Islet precursor cell (in vitro differentiated cells): ENCODE measurements around the gene RSRC1.
A peak's percentile ranks its signal among the peaks of the same experiment; 100 is the strongest.
"Not testable (repeated sequence)": the region's sequence is repeated elsewhere in the genome, so short reads cannot be mapped to it uniquely, and the experiment has no call there.

ENCODE experiments used
- DNase-seq: peaks from one replicate; pipeline ENCODE4 v3.0.0-alpha.2; 2018

Gene RSRC1, protein sequence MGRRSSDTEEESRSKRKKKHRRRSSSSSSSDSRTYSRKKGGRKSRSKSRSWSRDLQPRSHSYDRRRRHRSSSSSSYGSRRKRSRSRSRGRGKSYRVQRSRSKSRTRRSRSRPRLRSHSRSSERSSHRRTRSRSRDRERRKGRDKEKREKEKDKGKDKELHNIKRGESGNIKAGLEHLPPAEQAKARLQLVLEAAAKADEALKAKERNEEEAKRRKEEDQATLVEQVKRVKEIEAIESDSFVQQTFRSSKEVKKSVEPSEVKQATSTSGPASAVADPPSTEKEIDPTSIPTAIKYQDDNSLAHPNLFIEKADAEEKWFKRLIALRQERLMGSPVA

DNA sequence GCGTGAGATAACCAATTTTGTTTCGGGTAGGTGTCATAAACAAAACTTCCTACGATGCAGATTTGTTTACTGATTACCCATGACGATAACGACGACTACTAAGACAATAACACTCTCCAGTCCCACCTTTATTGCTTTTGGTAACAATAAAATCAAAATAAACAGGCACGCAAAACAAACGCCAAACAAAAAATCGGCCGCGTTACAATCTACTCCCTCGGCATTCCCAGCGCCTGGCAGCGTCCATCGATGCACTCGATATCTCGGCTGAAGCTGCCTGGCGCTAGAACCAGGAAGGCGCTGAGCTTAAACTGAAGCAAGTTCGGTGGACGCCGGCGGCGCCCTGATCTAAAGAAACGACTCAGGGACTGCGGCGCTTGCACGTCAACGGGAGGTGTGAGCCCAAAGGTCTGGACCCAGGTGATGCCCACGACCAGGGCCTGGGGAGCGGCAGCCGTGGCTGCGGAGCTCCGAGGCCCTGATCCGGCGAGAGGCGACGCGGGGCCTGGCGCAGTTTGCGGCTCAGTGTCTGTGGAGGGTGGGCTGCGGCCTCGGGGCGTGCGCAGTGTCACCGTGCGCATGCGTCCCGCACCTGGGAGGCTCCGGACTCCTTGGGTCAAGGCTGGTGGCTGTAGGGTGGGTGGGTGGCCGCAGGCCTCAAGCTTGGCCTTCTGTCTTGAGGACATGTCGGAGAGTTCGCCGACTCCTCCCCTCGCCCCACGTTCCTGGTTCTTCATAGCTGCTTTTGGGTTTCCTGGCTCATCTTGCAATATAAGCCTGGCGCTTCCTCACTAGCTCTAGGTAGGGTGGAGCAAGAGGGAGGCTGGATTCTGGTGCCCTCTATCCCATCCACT lies at the start of gene RSRC1:
Gene RSRC1 (plus strand): TSS at position 286 of the 854 bp plus-strand sequence. CDS start 12,016 bp downstream, outside the sequence.
- DNase-seq = peak; percentile 94

DNA sequence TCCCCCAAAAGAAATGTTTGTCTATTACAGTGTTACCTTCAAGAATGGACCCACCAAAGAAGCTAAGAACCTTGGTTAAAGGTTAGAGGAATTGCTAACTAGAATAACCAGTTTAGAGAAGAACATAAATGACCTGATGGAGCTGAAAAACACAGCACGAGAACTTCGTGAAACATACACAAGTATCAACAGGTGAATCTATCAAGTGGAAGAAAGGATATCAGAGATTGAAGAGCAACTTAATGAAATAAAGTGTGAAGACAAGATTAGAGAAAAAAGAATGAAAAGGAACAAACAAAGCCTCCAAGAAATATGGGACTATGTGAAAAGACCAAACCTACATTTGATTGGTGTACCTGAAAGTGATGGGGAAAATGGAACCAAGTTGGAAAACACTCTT lies 44.3 kb upstream of the RSRC1 start:
- not testable (repeated sequence) for DNase-seq

DNA sequence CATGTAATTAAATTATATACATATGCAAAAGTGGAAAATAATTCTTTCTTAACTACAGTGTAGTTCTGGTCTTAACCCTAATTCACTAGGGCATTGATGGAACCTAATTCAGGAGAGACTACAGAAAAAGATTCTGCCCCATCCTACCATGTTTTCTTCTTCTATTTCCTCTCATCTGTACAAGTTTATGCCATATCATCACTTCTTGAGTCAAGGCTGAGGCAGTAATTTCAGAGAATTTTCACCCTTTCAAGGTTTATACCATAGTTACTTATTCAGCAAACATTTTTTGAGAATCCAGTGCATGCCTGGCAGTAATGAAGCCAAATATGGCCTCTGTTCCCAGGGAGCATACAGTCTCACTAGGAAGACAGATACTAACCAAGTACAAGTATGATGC lies 37.1 kb upstream of the RSRC1 start:
- no peak for DNase-seq

DNA sequence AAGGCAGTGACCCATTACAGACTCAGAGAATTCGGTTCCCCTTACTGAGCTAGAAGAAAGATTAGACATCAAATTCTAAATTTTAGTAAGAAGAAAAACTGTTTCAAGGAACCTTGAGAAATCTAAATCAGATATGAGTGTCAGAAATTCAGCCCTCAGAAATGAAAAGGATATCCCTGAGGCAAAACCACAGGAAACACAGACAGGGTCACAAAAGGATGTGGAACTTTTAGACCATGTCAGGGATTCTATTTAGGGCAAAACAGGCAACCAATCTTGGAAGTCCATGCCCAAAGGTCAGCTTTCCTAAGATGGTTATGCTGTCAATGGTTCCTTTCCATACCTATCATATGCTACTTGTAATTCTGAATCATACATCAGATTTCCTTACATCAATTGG lies 35.3 kb upstream of the RSRC1 start:
- DNase-seq = no peak

DNA sequence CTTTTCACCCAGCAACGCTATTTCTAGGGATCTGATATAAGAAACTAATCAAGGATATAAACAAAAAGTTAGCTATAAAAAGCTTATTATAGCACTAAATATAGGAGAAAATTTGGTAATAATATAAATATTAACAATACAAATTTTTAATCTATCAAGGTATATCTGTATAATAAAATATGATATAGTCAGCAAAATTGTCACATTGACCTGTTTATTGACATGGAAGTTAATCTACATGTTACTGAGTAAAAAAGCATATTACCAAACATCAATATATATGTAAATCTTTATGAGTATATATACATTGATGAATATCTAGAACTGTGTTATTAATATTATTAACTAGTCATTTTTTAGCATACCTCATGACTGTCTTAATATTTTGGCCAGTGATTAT lies 30.3 kb upstream of the RSRC1 start:
- no peak for DNase-seq

DNA sequence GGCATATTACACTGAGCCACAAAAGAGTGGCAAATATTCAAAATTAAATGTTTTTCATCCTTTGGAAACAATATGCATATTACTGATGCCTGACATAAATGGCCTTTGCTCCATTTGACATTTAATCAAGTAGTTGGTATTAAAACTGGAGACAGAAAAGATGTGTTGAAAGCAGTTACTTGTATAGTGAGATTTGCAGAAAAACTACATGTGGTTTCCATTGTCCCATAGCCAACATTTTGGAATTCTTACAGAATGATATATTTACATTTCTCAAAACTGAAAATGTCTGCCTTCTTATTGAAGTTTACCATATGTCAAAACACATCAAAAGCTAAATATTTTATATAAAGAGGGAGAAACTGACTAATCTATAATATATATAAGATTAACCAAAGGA lies 25.2 kb upstream of the RSRC1 start:
- DNase-seq = no peak

DNA sequence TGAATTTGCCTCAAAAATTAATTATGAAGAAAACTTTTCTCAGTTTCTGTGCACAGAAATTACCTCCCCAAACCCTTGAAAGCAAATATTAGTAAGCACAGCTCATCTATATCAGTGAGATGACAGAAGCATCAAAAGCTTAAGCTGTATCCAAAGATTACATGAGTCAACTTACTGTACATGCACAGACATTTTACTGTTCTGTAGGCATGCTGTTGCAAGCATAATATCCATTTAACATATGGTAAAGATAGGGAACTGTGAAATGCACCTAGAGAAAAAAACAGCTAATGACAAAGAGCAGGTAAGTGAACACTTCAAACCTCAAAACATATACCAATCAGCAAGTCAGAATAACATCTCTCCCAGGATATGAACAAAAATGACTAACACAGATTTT lies 24.5 kb upstream of the RSRC1 start:
- DNase-seq = no peak

DNA sequence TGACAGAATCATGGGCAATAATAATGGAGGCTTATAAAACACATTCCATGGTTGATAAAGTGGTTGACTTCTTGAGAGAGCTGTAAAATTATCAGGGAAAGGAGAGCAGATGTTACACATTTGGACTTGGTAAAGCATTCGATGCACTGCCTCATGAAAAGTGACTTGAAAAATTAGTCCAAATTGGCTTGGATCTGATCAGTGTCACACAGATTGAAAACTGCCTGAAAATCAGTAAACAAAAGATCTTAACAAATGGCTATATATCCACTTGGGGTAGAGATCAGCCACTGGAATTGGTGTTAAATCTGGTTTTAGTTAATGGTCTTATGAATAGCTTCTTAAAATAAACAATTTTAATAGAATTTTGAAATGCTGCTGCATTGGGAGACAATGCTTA lies 24.0 kb upstream of the RSRC1 start:
- no peak for DNase-seq

DNA sequence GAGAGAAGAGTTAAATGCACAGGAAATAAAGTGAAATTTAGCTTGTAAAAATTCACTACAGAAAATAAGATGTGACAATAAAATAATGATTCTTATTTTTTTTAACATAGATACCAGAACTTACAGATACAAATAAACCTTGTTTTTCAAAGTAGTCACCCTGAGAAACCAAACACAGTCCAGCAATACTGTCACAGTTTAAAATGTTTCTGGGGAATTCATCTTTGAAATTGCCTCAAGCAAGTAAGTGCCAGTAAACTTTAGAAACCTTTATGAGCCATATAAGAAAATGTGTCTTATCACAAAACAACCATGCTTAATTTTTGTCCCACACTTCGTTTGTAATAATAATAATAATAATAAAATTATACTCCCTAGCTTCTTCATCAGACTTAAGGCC lies 23.5 kb upstream of the RSRC1 start:
- DNase-seq = no peak

DNA sequence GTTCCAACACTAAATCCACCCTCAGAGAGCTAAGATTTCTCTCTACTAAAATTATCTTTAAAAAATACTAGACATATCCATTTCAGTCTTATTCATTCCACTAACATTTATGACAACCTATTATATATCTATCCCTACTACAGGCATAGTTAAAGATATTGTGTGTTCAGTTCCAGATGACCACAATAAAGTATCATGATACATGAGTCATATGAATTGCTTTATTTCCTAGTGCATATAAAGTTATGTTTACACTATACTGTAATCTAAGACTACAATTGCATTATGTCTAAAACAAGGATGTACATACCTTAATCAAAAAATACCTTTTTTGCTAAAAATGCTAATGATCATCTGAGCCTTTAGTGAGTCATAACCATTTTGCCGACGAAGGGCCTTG lies 23.1 kb upstream of the RSRC1 start:
- DNase-seq = no peak

DNA sequence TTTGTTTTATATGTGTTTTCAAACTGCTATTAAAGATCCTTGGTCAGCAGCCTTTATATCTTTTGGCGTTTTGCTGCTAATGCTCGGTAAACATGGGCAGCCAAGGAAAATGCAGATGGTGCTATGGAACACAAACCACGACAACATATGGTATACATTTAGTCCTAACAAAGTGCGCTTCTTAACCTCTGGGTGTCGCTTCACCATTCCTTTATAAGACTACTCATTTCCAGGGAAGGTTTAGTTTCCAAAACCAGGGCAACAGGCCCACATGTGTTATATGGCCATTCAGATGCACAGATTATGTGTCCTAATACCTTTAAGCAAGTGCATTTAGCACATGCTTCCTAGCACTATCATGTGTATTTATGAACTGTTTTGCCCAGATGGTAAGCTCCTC lies 18.4 kb upstream of the RSRC1 start:
- DNase-seq = no peak

DNA sequence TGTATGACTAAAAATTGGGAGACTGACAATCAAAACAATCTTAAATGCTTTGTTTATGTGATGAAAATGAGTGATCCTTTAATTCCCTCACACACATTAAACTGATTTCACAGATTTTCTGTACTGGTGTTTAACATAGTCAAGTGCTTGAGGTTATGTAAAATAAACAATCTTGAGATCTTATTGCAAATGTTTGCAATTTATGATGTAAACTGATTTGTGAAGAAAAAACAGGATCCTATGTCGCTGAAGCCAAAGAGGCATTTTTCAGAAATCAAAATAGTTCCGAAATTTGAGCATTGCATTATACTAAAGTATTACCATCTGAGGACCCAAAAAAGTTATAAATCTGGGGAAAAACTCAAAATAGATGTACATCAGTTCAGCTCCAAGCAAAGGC lies 16.4 kb upstream of the RSRC1 start:
- DNase-seq = no peak

DNA sequence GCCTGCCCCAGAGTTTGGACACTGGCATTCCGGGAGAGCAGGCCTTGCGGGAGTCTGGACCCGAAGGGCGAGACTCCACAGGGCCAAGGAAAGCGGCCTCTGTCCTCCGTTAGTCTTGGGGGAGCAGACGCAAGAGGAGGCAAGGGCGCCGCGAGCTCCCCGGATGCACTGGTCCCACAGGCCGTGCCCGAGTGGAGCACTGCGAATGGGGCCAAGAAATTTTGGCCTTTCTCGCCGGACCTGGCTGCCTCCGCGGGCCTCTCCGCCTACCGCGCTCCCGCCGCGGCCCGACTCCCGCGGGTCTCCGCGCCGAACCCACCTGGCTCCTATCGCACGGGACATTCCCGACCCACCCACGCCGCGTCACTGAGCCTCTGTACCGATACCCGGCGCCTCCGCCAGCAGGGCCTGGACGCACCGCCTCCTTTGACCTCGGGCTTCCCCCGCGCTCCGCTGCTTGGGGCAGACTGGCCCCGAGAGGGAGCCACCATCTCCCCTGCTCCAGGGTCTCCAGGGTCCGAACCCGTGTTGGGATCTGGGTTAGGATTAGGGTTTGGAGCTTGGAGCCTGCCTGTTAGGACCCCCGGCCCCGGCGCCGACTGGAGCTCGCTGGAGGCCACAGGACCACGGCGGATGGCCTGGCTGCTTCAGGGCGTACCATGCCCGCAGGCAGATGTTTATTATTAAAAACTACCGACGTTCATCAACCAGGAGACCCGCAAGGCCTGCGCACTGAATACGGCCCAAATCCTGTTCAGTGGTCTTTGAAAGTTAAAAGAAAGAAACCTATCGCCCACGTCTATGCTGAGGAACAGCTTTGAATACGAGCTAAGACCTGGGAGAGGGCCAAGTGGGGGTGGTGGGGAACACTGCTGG lies 15.4 kb upstream of the RSRC1 start:
- DNase-seq = peak; percentile 81

DNA sequence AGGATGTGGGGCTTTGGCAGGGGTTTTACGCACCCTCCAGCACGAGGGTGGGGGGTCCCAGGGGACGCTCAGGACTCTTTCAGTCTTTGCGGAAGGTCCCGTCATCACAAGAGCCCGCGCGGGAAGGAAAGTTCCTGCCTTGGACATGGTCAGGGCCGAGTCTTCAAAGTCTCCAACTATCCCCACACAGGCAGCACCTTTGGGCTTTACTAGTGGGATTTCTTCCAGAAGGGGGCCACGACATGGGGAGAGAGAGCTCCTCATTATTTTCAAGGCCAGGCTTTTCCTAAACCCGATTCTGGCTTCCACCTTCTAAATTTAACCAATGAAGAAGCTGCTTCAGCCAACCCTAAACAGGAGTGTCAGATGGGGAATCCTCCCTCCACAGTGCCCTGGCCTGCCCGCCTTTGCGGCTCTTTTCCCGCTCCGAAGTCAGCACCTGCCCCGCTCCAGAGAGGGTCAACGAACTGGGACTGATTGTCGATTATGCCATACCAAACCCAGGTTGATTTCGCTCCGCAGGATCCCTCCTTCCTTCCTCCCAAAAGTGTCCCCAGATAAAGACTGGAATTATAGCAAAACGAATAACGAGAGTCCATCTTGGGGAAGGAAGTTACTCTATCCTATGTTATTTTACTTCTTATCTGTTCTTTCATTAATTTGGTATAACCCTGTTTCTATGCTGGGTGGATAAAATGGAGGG lies 14.6 kb upstream of the RSRC1 start:
- DNase-seq = no peak

DNA sequence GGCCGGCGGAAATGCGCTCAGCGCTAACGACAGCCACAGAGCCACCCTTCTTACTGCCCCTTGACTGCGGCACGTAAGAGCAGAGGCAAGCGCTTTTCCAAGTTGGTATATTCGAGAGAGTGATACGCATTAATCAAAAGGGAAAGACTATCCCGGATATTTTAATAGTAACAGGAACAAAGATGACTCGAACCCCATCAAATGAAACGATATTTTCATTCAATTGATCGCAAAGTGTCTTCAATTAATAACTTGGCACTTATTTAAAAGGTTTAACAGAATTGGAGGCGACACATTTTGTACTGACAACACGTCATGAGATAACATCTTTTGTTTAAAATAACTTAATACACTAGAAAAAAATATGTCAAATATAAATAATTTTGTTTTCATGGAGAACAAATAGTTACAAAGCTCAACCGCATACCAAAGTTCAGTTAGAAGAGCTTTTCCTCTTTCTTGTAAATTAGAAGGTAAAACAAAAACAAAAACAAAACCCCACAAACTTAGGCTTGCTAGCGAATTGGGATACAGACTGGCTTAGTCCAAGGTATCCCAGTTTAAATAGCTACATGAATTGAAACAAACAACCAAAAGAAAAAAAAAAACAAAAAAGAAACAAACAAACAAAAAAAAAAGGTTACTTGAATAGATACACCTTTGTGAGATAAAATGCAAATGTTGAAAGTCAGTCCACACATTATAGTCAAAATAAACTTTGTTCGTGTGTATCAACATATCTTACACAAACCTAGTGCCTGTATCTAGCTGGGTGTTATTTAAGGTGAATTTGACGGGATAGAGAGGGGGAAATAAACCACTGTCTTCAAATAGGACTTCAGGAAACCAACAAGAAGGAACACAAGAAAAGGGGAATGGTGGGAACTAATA lies 13.8 kb upstream of the RSRC1 start:
- DNase-seq = no peak

DNA sequence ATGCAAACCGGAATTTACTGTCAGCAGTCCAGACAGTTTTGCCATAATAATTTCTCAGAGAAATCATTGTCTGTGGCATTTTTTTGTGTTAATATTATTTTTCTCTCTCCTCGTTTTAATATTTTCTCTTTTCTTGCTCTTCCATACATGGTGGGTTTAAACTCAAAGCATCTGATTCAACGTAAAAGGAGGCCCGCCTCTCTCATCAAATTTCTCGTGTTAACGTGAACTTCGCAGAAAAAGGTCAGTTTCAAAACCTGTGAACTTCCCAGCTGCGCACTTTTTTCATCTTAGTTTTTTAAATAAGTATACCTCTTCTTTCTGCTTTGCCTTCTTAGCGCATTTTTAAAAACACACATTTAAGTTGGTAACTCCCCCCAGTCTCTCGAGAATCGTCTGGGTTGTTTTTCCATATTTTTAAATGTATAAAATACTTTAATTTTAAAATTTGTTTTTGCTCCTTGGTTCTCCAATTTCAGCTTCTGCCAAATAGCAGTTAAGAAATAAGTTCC lies 12.8 kb upstream of the RSRC1 start:
- DNase-seq = no peak

DNA sequence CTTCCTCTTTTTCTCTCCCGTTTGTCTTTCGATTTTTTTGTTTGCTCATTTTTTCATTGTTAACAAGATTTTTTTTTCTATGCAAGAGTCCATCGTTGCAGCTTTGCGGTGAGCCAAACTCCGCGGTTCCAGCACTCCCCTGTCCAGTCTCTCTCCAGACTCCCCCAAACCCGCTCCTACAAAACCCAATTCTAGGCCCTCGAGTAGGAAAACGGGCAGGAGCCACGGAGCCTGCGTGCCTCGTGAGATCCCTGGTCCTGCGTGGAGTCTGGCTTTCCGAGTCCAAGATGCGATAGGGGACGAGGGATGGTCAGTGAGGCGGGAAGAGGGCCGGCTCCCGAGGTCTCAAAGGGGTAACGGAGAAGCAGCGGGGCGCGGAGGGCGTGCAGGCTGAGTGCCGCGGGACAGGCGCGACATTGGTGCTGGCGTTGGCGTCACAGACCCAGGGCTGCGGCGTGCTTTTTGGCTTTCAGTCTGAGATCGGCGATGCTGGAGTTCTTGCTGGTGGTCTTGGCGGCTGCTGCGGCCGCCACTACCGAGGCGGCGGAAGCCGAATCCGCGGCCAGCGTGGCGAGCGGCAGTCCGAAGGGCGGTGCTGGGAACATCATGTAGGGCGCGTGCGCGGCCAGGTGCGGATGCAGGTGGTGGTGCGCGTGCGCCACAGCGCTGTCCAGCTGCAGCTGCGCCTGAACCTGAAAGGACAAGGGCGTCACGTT lies 12.1 kb upstream of the RSRC1 start:
- peak; percentile 94 for DNase-seq

DNA sequence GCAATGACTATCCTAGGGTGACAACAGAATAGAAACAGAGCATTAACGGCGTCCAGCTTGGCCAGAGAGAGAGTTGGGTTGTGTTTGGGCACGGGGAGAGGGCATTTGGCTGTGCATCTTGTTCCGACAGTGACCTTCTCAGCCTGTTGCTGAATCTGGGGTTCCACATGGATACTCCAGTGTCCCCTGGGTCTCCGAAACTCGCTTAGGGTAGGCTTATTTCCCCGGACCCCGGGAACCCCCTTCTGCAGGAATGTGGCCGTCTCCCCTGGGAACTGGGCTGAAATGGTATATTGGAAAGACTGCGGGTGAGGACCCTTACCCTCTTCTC lies 11.6 kb upstream of the RSRC1 start:
- no peak for DNase-seq

DNA sequence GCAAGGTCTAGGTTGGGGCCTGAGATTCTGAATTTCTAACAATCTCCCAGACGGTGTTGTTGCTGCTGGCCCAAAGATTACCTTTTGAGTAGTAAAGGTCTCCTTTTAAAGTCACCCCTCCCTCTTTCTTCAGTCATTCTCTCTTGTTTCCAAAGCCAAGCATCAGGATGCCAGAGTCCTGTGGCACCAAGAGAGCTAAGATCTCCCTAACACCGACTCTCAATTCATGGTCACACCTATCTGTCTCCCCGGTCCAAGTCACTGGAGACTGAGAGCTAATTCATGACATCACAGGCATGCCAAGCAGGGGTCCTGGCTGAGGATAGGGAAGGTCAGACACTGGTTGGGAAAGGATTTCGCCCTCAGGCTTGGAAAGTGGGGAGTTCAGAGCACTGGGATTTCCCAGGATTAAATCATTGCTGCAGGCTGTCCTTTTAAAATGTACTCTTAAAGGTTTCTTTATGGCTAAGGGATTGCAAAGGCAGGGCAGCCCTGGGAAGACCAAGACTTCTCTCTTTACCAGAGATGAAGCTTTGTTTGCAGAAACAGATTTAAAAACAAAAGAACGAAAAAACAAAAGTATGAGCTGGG lies 11.0 kb upstream of the RSRC1 start:
- no peak for DNase-seq

DNA sequence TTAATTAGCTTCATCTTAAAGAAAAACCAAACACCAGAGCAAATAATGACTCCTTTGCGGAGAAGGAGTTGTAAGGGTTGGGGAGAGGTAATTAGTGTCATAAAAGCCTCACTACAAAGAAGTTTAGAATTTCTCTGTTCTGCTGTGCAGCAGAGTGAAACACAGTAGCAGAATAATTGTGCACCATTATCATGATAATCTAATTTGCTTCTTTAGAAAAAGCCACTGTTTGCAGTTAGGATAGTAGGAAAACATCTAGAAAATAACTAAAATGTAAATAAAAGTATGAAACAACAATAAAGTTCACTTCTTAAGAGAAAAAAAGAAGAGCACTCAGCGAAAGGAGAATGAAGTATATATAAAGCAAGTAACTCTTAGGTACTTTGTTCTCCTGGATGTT lies 9.2 kb upstream of the RSRC1 start:
- DNase-seq = no peak
